IPS DF 6.9 (cell line): ENCODE measurements around the gene PLAGL1.

Experiments used
- DNase-seq: peaks from one replicate; pipeline ENCODE4 v3.0.0-alpha.2; 2013; ENCODE audit warnings: low read depth, low spot score
- H3K27ac ChIP-seq: one replicate; pipeline ENCODE4 v1.5.1; 2013; ENCODE audit warnings: low read length, control low read depth
- H3K27me3 ChIP-seq: 2 replicates; pipeline ENCODE4 v1.6.1; 2013; ENCODE audit warnings: mild to moderate bottlenecking, low read length; ENCODE audit not compliant: control insufficient read depth, insufficient read depth
- H3K36me3 ChIP-seq: 2 replicates; pipeline ENCODE4 v1.6.1; 2013; ENCODE audit warnings: low read length; ENCODE audit not compliant: control insufficient read depth, insufficient read depth
- H3K4me1 ChIP-seq: 2 replicates; pipeline ENCODE4 v1.6.1; 2013; ENCODE audit warnings: low read length; ENCODE audit not compliant: control insufficient read depth, insufficient read depth
- H3K4me3 ChIP-seq: 2 replicates; pipeline ENCODE4 v1.5.1; 2013; ENCODE audit warnings: mild to moderate bottlenecking, low read length
- H3K9me3 ChIP-seq: 2 replicates; pipeline ENCODE4 v1.6.1; 2013; ENCODE audit warnings: low read length, inconsistent platforms; ENCODE audit not compliant: control insufficient read depth, insufficient read depth
- WGBS: extraction: QIAGEN DNeasy Blood & Tissue Kit; methylation state at CpG from one replicate; pipeline ENCODE4 v1.1.7; 2013; ENCODE audit warnings: mixed read lengths, missing lambda C conversion rate; ENCODE audit not compliant: insufficient read length, insufficient coverage; 5-methylcytosine and 5-hydroxymethylcytosine counted together

Gene PLAGL1

DNA sequence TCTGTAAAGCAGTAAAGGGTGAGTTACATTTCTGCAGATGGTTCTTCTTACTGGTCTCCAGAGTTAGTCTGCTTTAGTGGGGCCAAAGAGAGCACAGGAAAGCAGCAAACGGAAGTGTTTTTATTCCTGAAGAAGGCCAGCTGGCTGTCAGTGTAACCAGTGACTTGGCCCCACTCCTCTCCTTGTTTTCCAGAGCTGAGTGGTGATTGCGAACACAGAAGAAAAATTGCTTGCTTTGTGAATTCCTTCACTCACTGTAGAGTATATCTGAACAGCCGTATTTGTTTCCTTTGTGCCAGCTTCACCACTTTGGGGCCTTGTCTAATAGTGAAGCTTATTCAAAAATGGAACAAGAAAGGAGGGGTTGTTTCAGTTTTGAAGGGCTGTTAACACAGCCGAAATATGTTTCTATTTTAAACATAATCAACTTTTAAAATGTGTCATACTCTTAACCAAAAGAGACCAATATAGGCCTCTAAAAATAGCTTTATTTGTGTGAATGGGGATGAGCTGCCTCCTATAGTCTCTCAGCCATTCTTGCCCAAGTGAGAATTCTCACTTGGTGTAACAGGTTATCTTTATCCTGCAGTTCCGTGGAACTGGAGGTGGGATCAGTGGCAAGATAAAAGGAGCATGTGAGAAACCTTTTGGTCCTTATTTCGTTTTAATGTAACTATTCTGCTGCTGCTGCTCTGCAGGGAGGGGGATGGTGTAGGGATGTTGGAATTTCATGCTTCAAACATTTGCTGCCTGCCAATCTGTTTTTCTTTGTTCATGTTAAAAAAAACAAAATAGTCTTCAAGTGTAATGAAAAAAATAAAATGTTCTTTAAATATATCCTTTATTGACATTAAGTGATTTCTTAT is 105.9 kb downstream of the PLAGL1 start:
- Histone ChIP-seq H3K9me3 (no peaks in the 10 kb centered on the region), H3K4me1 (no peaks in the 10 kb centered on the region), H3K27ac (no peak overlapping the region), H3K4me3 (no peak overlapping the region), H3K27me3 (no peaks in the 10 kb centered on the region), H3K36me3 (no peaks in the 10 kb centered on the region)
- DNase-seq = no peak
- WGBS = no CpG with 5 or more reads among the region's 6 CpGs

DNA sequence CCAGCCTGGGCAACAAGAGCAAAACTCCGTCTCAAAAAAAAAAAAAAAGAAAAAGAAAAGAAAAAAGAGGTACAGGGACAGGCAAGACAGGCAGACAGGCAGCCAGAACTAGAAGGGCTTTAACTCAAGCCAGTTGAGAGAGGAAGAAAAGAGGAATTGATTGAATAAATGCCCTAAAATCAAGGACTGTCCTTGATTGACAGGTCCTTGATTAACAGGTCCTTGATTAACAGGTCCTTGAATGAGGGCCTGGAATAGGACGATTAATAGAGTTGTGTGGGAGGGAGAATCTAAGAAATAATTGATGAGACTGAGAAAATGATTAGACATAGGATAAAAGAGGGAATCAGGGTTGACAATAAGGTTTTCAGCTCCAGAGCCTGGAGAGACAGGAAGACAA is 107.7 kb downstream of the PLAGL1 start:
- no peaks in the 10 kb centered on the region for H3K36me3 ChIP-seq
- no peak overlapping the region for H3K4me3 ChIP-seq
- no peaks in the 10 kb centered on the region for H3K4me1 ChIP-seq
- H3K27me3 ChIP-seq = no peaks in the 10 kb centered on the region
- 100% methylated on average over 1 of the region's 2 CpGs for WGBS
- DNase-seq = no peak
- no peak overlapping the region for H3K27ac ChIP-seq
- H3K9me3 ChIP-seq = no peaks in the 10 kb centered on the region

DNA sequence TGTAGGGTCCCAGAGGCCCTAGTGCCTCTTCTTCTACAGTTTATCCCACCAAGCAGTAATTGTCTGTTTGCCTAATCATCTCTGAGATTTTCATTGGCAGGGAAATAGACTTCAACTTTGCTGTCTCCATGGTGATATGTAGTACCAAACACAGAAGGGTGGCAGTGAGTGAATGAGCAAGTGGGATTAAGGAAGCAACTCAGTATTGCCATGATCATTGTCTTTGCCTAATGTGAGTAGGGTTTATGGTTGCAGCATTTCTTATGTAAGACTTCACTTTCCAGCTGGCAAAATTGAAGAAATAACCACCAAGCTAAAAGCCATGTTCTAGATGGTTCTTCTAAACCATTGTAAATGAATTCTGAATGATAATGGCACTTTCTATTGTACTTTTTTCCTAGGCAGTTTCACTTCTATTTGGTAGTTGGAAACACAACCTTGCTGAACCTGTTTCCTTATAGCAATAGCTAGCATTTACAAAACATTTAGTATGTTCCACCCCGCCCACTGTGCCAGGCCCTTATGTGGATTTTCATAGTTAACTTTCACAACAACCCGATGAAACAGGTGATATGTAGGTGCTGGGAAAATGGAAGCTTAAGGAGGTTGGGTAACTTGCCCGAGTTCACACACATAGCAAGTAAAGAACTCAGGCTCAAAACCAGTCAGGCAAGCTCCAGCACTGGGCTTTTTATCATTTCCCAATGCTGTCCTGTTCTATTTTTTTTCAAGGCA is 111.8 kb downstream of the PLAGL1 start:
- Histone ChIP-seq H3K36me3 (no peaks in the 10 kb centered on the region), H3K27ac (no peak overlapping the region), H3K9me3 (no peaks in the 10 kb centered on the region), H3K4me3 (no peak overlapping the region), H3K4me1 (no peaks in the 10 kb centered on the region), H3K27me3 (no peaks in the 10 kb centered on the region)
- WGBS = no CpG with 5 or more reads among the region's 3 CpGs
- no peak for DNase-seq

DNA sequence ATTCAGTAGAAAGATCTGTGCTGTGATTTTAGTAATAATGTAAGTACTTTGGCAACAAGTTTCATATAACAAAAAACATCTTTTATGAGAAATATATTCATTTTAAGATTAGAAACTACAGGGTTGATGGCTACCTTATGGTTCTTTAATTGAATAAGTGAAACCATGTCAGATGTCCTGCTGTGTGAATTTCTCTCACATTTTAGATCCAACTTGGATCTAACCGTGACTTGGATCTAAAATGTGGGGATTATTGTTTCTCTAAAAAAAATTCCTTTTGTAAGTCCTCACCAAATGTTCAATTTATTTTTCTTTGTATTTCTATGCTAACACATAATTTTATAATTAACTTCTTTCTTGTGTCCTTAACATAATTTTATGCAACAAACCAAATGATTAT is 113.4 kb downstream of the PLAGL1 start:
- WGBS = no CpG with 5 or more reads among the region's 1 CpG
- Histone ChIP-seq H3K27ac (no peak overlapping the region), H3K4me1 (no peaks in the 10 kb centered on the region), H3K9me3 (no peaks in the 10 kb centered on the region), H3K36me3 (no peaks in the 10 kb centered on the region), H3K4me3 (no peak overlapping the region), H3K27me3 (no peaks in the 10 kb centered on the region)
- DNase-seq = no peak
